Nephron (organoid): ENCODE measurements around the gene IPO13.

ENCODE experiments used
- H3K27ac Mint-ChIP-seq, 3 experiments: 2 replicates each; pipeline ENCODE4 v1.8.0; 2020; ENCODE audit warnings: mixed read lengths in 3 of 3, mild to moderate bottlenecking in 2 of 3, moderate library complexity in 1 of 3
- H3K27me3 Mint-ChIP-seq: 2 replicates; pipeline ENCODE4 v1.8.0; 2021; ENCODE audit warnings: low read depth, mild to moderate bottlenecking, moderate library complexity, mixed read lengths
- H3K36me3 Mint-ChIP-seq: 2 replicates; pipeline ENCODE4 v1.8.0; 2020; ENCODE audit warnings: low read depth, mixed read lengths
- H3K4me1 Mint-ChIP-seq: 2 replicates; pipeline ENCODE4 v1.8.0; 2020; ENCODE audit warnings: mixed read lengths
- H3K4me3 Mint-ChIP-seq, 3 experiments: 2 replicates each; pipeline ENCODE4 v1.8.0; 2020; ENCODE audit warnings: mild to moderate bottlenecking in 3 of 3, mixed read lengths in 3 of 3, moderate library complexity in 2 of 3
- H3K9me3 Mint-ChIP-seq: 2 replicates; pipeline ENCODE4 v1.8.0; 2020; ENCODE audit warnings: mixed read lengths
- CTCF ChIP-seq, 3 experiments: fragments of 200-600 bp; sonication (generic); IDR thresholded peaks; one replicate each; pipeline ENCODE4 v1.5.0; 2021; ENCODE audit warnings: antibody characterized with exemption in 3 of 3; ENCODE audit not compliant: unreplicated experiment in 3 of 3

Gene IPO13

DNA sequence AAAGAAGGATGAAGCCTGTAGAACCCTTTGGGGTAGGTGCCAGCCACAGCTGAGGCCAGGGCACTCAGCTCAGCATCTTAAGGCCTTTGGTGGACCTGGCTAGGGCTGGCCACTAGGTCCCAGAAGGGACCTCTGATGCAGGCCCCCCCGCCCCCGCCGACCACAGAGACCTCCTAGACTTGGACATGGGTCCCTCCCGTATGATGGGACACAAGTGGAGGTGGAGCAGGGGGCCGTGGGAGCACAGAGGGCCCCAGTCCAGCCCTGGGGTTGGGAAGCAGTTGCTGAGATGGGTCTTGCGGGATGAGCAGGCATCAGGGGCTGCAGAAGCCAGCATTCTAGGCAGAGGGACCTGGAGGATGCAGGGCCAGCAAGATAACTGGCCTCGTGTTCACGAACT is 35.5 kb downstream of the IPO13 start:
- peak overlapping the region in 1 of 3 experiments; percentile 79 for H3K27ac Mint-ChIP-seq
- H3K36me3 Mint-ChIP-seq: peaks cover 40% of the 10 kb centered on the region
- no peaks in the 10 kb centered on the region for H3K9me3 Mint-ChIP-seq
- TF ChIP-seq CTCF (IDR thresholded peaks at IDR 0.05; ENCODE audit: unreplicated experiment in 3 of 3): no peak
- peaks cover 38% of the 10 kb centered on the region for H3K4me1 Mint-ChIP-seq
- peak overlapping the region; percentile 12 to 58 (median 35) for H3K4me3 Mint-ChIP-seq
- no peaks in the 10 kb centered on the region for H3K27me3 Mint-ChIP-seq

- TF ChIP-seq CTCF (IDR thresholded peaks at IDR 0.05; ENCODE audit: unreplicated experiment in 3 of 3): no peak
- no peaks in the 10 kb centered on the region for H3K9me3 Mint-ChIP-seq
- H3K4me3 Mint-ChIP-seq: peak overlapping the region in 2 of 3 experiments; percentile 17 to 58
Measured at GRCh38 chr1:43982808-43983207, 36.1 kb downstream of the IPO13 start.

GRCh38 chr1:43983253-43983899 is 36.6 kb downstream of the IPO13 start:
- Mint-ChIP-seq H3K4me1 (peaks cover 33% of the 10 kb centered on the region), H3K36me3 (peaks cover 36% of the 10 kb centered on the region)

More at GRCh38 chr1:43982808-43983207, 36.1 kb downstream of the IPO13 start:
- peak overlapping the region in 2 of 3 experiments; percentile 9 to 79 for H3K27ac Mint-ChIP-seq
- peaks cover 40% of the 10 kb centered on the region for H3K36me3 Mint-ChIP-seq
- H3K27me3 Mint-ChIP-seq: no peaks in the 10 kb centered on the region
- peaks cover 38% of the 10 kb centered on the region for H3K4me1 Mint-ChIP-seq

GRCh38 chr1:43984855-43985254 is 38.1 kb downstream of the IPO13 start:
- no peak overlapping the region for H3K27ac Mint-ChIP-seq
- H3K4me1 Mint-ChIP-seq: peaks cover 28% of the 10 kb centered on the region
- peaks cover 34% of the 10 kb centered on the region for H3K36me3 Mint-ChIP-seq
- no peak overlapping the region for H3K4me3 Mint-ChIP-seq
- H3K27me3 Mint-ChIP-seq: no peaks in the 10 kb centered on the region
- TF ChIP-seq CTCF (IDR thresholded peaks at IDR 0.05; ENCODE audit: unreplicated experiment in 3 of 3): no peak
- no peaks in the 10 kb centered on the region for H3K9me3 Mint-ChIP-seq

More at GRCh38 chr1:43983253-43983899, 36.6 kb downstream of the IPO13 start:
- Mint-ChIP-seq H3K4me3 (peak overlapping the region; percentile 29 to 58 (median 37)), H3K27ac (peak overlapping the region in 2 of 3 experiments; percentile 9 to 79), H3K27me3 (no peaks in the 10 kb centered on the region), H3K9me3 (no peaks in the 10 kb centered on the region)
- TF ChIP-seq CTCF (IDR thresholded peaks at IDR 0.05; ENCODE audit: unreplicated experiment in 3 of 3): no peak

GRCh38 chr1:43985984-43986595 is 39.3 kb downstream of the IPO13 start:
- H3K27me3 Mint-ChIP-seq: no peaks in the 10 kb centered on the region
- H3K27ac Mint-ChIP-seq: peak overlapping the region in 1 of 3 experiments; percentile 98
- no peaks in the 10 kb centered on the region for H3K9me3 Mint-ChIP-seq
- TF ChIP-seq CTCF (IDR thresholded peaks at IDR 0.05; ENCODE audit: unreplicated experiment in 3 of 3): no peak
- H3K36me3 Mint-ChIP-seq: peaks cover 30% of the 10 kb centered on the region
- peaks cover 22% of the 10 kb centered on the region for H3K4me1 Mint-ChIP-seq
- no peak overlapping the region for H3K4me3 Mint-ChIP-seq
